ENCODE data around the gene ECHS1. TPM values are rescaled to one million over a fixed set of nuclear protein-coding genes. Genes with fewer than 3 reads are reported as not detected.

The ECHS1 gene
- total RNA-seq, 3 donors from 2014 or later: 97.7 to 180 (median 151) TPM

- intact Hi-C loops (cut with DNase I, micrococcal nuclease): no loop called here
- no peak overlapping the region for H3K4me3 ChIP-seq
- H3K4me1 ChIP-seq (ENCODE audit: low read depth): peaks cover 7% of the 10 kb centered on the region
- DNase-seq (peak in 1 of 3 donors; percentile 28), ATAC-seq (no peak)
- TF ChIP-seq CTCF (IDR thresholded peaks at IDR 0.05): no peak
- no peaks in the 10 kb centered on the region for H3K9me3 ChIP-seq
- H3K36me3 ChIP-seq (ENCODE audit: low read depth): no peaks in the 10 kb centered on the region
Measured at GRCh38 chr10:133349577-133350011, 23.6 kb downstream of the ECHS1 start.

GRCh38 chr10:133349160-133349568, 24.0 kb downstream of the ECHS1 start:
- Histone ChIP-seq H3K36me3 (ENCODE audit: low read depth) (no peaks in the 10 kb centered on the region), H3K4me1 (ENCODE audit: low read depth) (peaks cover 7% of the 10 kb centered on the region), H3K4me3 (no peak overlapping the region), H3K9me3 (no peaks in the 10 kb centered on the region)
- intact Hi-C loops (cut with DNase I, micrococcal nuclease): no loop called here
- DNase-seq: no peak
- ATAC-seq: no peak
- TF ChIP-seq CTCF (IDR thresholded peaks at IDR 0.05): no peak

- no peaks in the 10 kb centered on the region for H3K36me3 ChIP-seq (ENCODE audit: low read depth)
- DNase-seq: peak in 2 of 3 donors; percentile 47 to 70
- TF ChIP-seq CTCF (IDR thresholded peaks at IDR 0.05): no peak
- H3K4me1 ChIP-seq (ENCODE audit: low read depth): peaks cover 7% of the 10 kb centered on the region
- H3K4me3 ChIP-seq: no peak overlapping the region
- peak; percentile 82 for ATAC-seq
- H3K9me3 ChIP-seq: no peaks in the 10 kb centered on the region
- intact Hi-C loops (cut with DNase I, micrococcal nuclease): no loop called here
Measured at GRCh38 chr10:133347710-133348517, 25.2 kb downstream of the ECHS1 start.

GRCh38 chr10:133346413-133346812, 26.7 kb downstream of the ECHS1 start:
- no peaks in the 10 kb centered on the region for H3K9me3 ChIP-seq
- ATAC-seq (no peak), DNase-seq (no peak)
- no peak overlapping the region for H3K4me3 ChIP-seq
- H3K36me3 ChIP-seq (ENCODE audit: low read depth): no peaks in the 10 kb centered on the region
- intact Hi-C loops (cut with DNase I, micrococcal nuclease): no loop called here
- H3K4me1 ChIP-seq (ENCODE audit: low read depth): peaks cover 7% of the 10 kb centered on the region
- no peak for TF ChIP-seq CTCF (IDR thresholded peaks at IDR 0.05)

GRCh38 chr10:133344236-133344635, 28.9 kb downstream of the ECHS1 start:
- intact Hi-C loops (cut with DNase I, micrococcal nuclease): no loop called here
- DNase-seq: no peak
- Histone ChIP-seq H3K4me3 (no peak overlapping the region), H3K36me3 (ENCODE audit: low read depth) (no peaks in the 10 kb centered on the region), H3K4me1 (ENCODE audit: low read depth) (peaks cover 7% of the 10 kb centered on the region), H3K9me3 (no peaks in the 10 kb centered on the region)
- TF ChIP-seq CTCF (IDR thresholded peaks at IDR 0.05): no peak
- ATAC-seq: no peak
